ENCODE results near the gene RBMXL2. TPM values are rescaled to one million over a fixed set of nuclear protein-coding genes. Genes with fewer than 3 reads are reported as not detected.

RBMXL2 gene
- total RNA-seq, 6 experiments from 2014 or later, result not detected

DNA sequence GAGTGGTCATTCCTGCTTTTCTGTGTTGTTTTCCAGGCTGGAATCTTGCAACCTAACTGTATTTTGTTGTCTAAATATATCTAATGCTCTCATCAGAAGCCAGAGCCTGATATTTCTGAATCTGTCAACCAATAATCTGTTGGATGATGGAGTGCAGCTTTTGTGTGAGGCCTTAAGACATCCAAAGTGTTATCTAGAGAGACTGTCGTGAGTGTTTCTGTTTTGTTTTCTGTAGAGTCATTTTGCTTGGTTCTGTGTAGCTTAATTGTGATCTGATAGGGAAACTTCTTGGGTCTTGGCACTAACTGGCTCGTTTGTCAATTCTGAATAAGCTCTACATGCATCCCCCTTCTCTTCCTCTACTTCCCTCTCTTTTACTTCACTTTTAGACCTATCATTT, 31.2 kb upstream of the RBMXL2 start:
- DNase-seq, result no peak
- no peaks in the 10 kb centered on the region for H3K36me3 ChIP-seq
- ATAC-seq, result no peak
- 49% methylated on average over 2 of the region's 2 CpGs for WGBS (ENCODE audit: insufficient coverage, low coverage, low lambda C conversion rate, missing lambda C conversion rate)
- TF ChIP-seq POLR2A (IDR thresholded peaks at IDR 0.05), result no peak
- TF ChIP-seq CTCF (IDR thresholded peaks at IDR 0.05), result no peak
- no peaks in the 10 kb centered on the region for H3K9me3 ChIP-seq
- H3K4me3 ChIP-seq, result no peak overlapping the region
- H3K4me1 ChIP-seq, result no peaks in the 10 kb centered on the region
- intact Hi-C loops (cut with DNase I), result no loop called here
- H3K27me3 ChIP-seq, result no peaks in the 10 kb centered on the region
- no peak overlapping the region for H3K27ac ChIP-seq

- Histone ChIP-seq H3K27me3 (no peaks in the 10 kb centered on the region), H3K27ac (no peak overlapping the region), H3K4me3 (no peak overlapping the region), H3K36me3 (no peaks in the 10 kb centered on the region), H3K9me3 (no peaks in the 10 kb centered on the region), H3K4me1 (no peaks in the 10 kb centered on the region)
- 83% methylated on average over 1 of the region's 1 CpG for WGBS (ENCODE audit: insufficient coverage, low coverage, low lambda C conversion rate, missing lambda C conversion rate)
- ATAC-seq (no peak), DNase-seq (no peak)
- TF ChIP-seq CTCF (IDR thresholded peaks at IDR 0.05) (no peak), POLR2A (IDR thresholded peaks at IDR 0.05) (no peak)
- intact Hi-C loops (cut with DNase I), result no loop called here
Observed at GRCh38 chr11:7060868-7061267, 27.9 kb upstream of the RBMXL2 start.

DNA sequence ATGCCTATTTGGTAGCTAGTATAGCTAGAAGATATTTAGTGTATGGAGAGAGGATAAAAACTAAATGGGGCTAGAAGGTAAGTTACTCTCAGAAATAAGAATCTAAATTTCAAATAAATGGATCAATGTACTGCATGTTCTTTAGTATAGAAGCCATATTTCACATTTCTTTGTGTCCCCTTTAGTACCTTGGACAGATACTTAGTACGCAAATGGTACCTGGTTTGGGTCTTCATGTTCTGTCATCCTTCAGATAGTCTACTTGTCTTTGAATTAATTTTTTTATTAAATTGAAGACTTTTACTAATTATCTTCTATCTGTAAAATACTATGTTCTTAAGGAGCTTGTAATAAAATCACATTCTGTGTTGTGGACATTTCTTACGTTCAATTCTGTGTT, 26.3 kb upstream of the RBMXL2 start:
- H3K4me1 ChIP-seq, result no peaks in the 10 kb centered on the region
- no peaks in the 10 kb centered on the region for H3K36me3 ChIP-seq
- DNase-seq (no peak), ATAC-seq (no peak)
- no peak overlapping the region for H3K27ac ChIP-seq
- intact Hi-C loops (cut with DNase I), result no loop called here
- H3K9me3 ChIP-seq, result no peaks in the 10 kb centered on the region
- H3K4me3 ChIP-seq, result no peak overlapping the region
- no peaks in the 10 kb centered on the region for H3K27me3 ChIP-seq
- no peak for TF ChIP-seq POLR2A (IDR thresholded peaks at IDR 0.05)
- TF ChIP-seq CTCF (IDR thresholded peaks at IDR 0.05), result no peak
- 76% methylated on average over 2 of the region's 2 CpGs for WGBS (ENCODE audit: insufficient coverage, low coverage, low lambda C conversion rate, missing lambda C conversion rate)

GRCh38 chr11:7072401-7073028, 16.3 kb upstream of the RBMXL2 start:
- intact Hi-C loops (cut with DNase I), result no loop called here
- no peak overlapping the region for H3K27ac ChIP-seq
- ATAC-seq (no peak), DNase-seq (no peak)
- no peak for TF ChIP-seq POLR2A (IDR thresholded peaks at IDR 0.05)
- H3K27me3 ChIP-seq, result no peaks in the 10 kb centered on the region
- no peaks in the 10 kb centered on the region for H3K4me1 ChIP-seq
- H3K4me3 ChIP-seq, result no peak overlapping the region
- no peaks in the 10 kb centered on the region for H3K9me3 ChIP-seq
- 63% methylated on average over 1 of the region's 4 CpGs for WGBS (ENCODE audit: insufficient coverage, low coverage, low lambda C conversion rate, missing lambda C conversion rate)
- no peaks in the 10 kb centered on the region for H3K36me3 ChIP-seq

DNA sequence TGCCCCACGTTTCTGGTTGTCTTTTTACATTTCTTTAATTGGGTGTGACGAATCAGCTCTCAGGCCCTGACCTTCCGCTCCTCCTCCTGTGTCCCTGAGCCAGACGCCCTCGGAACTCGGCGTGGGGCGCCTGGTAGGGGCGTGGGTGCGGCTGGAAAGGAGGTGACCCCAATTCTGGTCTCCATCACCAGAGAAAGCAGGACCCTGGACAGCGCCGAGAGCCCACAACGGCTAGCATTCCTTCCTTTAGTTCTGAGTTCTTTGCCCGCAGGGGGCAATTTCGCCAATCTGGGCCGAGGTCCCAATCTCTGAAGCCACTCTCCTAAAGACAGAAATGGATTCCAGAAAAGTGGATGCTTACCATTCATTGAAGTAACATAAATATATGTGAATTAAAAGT, 11.7 kb upstream of the RBMXL2 start:
- TF ChIP-seq CTCF (IDR thresholded peaks at IDR 0.05), result no peak
- TF ChIP-seq POLR2A (IDR thresholded peaks at IDR 0.05), result no peak
- H3K4me1 ChIP-seq, result no peaks in the 10 kb centered on the region
- no peaks in the 10 kb centered on the region for H3K36me3 ChIP-seq
- no peak overlapping the region for H3K27ac ChIP-seq
- intact Hi-C loops (cut with DNase I), result no loop called here
- no peaks in the 10 kb centered on the region for H3K27me3 ChIP-seq
- ATAC-seq, result no peak
- no peak for DNase-seq
- 73% methylated on average over 11 of the region's 16 CpGs for WGBS (ENCODE audit: insufficient coverage, low coverage, low lambda C conversion rate, missing lambda C conversion rate)
- no peak overlapping the region for H3K4me3 ChIP-seq
- H3K9me3 ChIP-seq, result no peaks in the 10 kb centered on the region

Data from right lobe of liver (tissue), 6 donors.